A549 (cell line): Measurements from ENCODE around the gene MRPL44.

Source experiments
- BHLHE40 ChIP-seq: IDR thresholded peaks from 2 replicates; pipeline ENCODE4 v1.6.1; 2012; ENCODE audit warnings: low read depth, low read length, inconsistent platforms
- CTCF ChIP-seq: fragments of >200 bp; sonication (Bioruptor Twin); formaldehyde crosslinking; IDR thresholded peaks from 3 replicates; pipeline ENCODE4 v1.5.1; 2016
- EP300 ChIP-seq, 2 experiments: fragments of >200 bp; sonication (Bioruptor Twin); formaldehyde crosslinking; IDR thresholded peaks; 2 replicates in 1 of 2; 3 replicates in 1 of 2; pipeline ENCODE4 v1.6.1; 2016 to 2017
- FOSL2 ChIP-seq, 2 experiments: fragments of 450-650 bp in 1 of 2; fragments of >200 bp in 1 of 2; sonication (Bioruptor Twin) in 1 of 2; formaldehyde crosslinking; IDR thresholded peaks; 2 replicates each; pipeline versions ENCODE4 v1.5.0 to v1.6.1; 2016 to 2020; ENCODE audit warnings: mild to moderate bottlenecking in 1 of 2, moderate library complexity in 1 of 2
- MAFK ChIP-seq: fragments of 450-650 bp; IDR thresholded peaks from 2 replicates; pipeline ENCODE4 v1.6.1; 2014; ENCODE audit not compliant: partially characterized antibody
- RAD21 ChIP-seq, 2 experiments: fragments of >200 bp in 1 of 2; sonication (Bioruptor Twin) in 1 of 2; formaldehyde crosslinking in 1 of 2; IDR thresholded peaks in 1 of 2; conservative IDR thresholded peaks in 1 of 2; 2 replicates in 1 of 2; 3 replicates in 1 of 2; pipeline ENCODE4 v1.6.1; 2012 to 2018; ENCODE audit warnings: inconsistent platforms in 1 of 2
- SMC3 ChIP-seq: fragments of >200 bp; sonication (Bioruptor Twin); formaldehyde crosslinking; IDR thresholded peaks from 3 replicates; pipeline ENCODE4 v1.6.1; 2018; ENCODE audit warnings: inconsistent platforms
- TP53 ChIP-seq: fragments of 250-450 bp; sonication (Bioruptor Pico); IDR thresholded peaks from 2 replicates; pipeline ENCODE4 v1.5.0; 2021; ENCODE audit warnings: mild to moderate bottlenecking, moderate library complexity
- USF2 ChIP-seq: fragments of 450-650 bp; IDR thresholded peaks from 2 replicates; pipeline ENCODE4 v1.6.1; 2014; ENCODE audit warnings: antibody characterized with exemption
- ZSCAN20 ChIP-seq: fragments of 250-450 bp; sonication (Bioruptor Pico); IDR thresholded peaks from 2 replicates; pipeline ENCODE4 v1.8.0; 2022; ENCODE audit warnings: mild to moderate bottlenecking, moderate library complexity

- TF ChIP-seq RAD21 (conservative IDR thresholded peaks at IDR 0.05 in 1 of 2, IDR thresholded peaks at IDR 0.05 in 1 of 2): no peak
- no peak for TF ChIP-seq TP53 (CRISPR knock-in tag)
- TF ChIP-seq EP300 (IDR thresholded peaks at IDR 0.05): no peak
- no peak for TF ChIP-seq CTCF
- TF ChIP-seq MAFK: no peak
- TF ChIP-seq USF2: no peak
- TF ChIP-seq FOSL2 (IDR thresholded peaks at IDR 0.05): no peak
- TF ChIP-seq FOSL2 (CRISPR knock-in tag; IDR thresholded peaks at IDR 0.05): no peak
- no peak for TF ChIP-seq BHLHE40
- no peak for TF ChIP-seq SMC3
- TF ChIP-seq ZSCAN20 (CRISPR knock-in tag): no peak
Observed at GRCh38 chr2:224011837-224012236, 54.6 kb downstream of the MRPL44 start.
